NCI-H2227 (cell line): ENCODE data around the gene GAS7.
"Not testable (repeated sequence)": the region's sequence is repeated elsewhere in the genome, so short reads cannot be mapped to it uniquely, and the experiment has no call there.

Source experiments
- DNase-seq: peaks from one replicate; lab custom pipeline; 2025; ENCODE audit not compliant: unreplicated experiment; lab: John Stamatoyannopoulos, UW

Gene GAS7

DNA sequence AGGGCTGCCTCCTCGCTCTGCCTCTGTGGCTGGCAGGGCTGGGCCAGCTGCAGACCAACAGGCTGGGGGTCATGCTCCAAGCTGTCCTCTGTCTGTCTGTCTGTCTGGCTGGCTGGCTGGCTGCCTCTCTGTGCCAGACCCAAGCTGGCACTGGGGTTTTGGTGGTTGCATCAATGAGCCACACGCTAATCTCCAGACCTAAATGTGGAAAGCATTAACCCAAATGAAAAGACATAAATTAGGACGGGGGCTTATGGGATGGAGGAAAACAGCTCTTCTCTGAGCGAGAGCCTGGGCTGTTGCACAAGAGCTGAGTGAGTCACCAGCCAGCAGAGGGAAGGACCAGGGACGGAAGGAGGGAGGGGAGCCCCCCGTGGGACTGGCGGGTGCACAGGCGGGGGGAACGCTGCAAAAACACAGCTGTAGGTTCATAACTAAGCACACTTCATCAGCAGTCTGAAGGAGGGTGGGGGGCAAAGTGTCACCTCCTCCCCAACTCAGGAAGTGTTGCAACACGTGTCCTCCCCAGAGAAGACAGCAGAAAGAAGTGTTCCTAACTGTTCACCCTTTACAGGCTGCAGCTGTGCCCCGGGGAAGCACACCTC, 83.4 kb downstream of the GAS7 start:
- no peak for DNase-seq

DNA sequence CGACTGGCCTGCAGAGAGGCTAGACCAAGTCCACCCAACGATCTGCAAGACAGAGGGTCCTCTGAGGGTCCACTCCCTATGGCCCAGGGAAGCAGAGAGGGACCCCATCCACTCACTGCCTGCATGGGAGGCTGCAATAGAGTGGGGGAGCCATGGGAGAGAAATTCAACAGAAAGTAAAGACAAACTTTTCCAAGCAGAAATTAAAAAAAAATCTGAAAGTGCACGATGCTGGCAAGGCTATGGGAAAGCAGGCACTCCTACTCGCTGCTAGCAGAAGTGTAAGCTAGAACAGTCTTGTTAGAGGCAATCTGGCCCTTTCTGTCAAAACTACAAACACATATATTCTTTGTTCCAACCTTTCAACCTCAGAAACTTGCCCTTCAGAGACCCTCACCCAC, 85.4 kb downstream of the GAS7 start:
- no peak for DNase-seq

DNA sequence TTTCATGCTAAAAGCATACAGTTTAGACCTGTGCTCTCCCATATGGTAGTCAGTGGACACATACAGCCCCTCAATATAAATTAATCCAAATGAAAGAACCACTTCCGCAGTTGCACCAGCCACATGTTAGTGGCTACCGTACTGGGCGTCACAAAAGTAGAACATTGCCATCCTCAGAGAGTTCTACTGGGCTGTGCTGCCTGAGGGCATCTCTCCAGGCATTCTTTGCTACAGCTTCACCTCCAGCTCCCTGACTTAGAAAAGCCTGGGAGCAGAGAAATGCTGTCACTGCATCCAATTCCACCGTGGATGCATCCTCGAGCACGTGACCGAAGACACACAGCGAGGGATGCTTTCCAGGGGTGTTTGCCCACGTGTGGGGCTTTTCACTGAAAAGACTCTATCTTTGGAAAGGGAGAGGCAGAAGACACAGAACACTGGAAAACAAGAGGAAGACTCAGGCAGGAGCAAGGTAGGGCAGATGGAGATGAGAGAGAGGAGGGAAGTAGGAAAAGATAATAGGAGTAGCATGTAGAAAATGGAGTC, 86.4 kb downstream of the GAS7 start:
- DNase-seq: no peak

DNA sequence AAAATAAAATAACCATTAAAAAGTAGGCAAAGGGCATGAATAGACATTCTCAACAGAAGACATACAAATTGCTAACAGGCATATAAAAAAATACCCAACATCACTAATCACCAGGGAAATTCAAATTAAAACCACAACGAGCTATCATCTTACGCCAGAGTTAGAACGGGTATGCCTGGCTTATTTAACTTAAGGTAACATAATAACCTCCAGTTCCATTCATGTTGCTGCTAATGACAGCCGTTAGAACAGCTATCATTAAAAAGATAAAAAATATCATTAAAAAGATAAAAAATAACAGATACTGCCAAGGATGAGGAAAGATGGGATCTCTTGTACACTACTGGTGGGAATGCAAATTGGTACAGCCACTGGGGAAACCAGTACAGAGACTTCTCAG, 89.3 kb downstream of the GAS7 start:
- DNase-seq: no peak

DNA sequence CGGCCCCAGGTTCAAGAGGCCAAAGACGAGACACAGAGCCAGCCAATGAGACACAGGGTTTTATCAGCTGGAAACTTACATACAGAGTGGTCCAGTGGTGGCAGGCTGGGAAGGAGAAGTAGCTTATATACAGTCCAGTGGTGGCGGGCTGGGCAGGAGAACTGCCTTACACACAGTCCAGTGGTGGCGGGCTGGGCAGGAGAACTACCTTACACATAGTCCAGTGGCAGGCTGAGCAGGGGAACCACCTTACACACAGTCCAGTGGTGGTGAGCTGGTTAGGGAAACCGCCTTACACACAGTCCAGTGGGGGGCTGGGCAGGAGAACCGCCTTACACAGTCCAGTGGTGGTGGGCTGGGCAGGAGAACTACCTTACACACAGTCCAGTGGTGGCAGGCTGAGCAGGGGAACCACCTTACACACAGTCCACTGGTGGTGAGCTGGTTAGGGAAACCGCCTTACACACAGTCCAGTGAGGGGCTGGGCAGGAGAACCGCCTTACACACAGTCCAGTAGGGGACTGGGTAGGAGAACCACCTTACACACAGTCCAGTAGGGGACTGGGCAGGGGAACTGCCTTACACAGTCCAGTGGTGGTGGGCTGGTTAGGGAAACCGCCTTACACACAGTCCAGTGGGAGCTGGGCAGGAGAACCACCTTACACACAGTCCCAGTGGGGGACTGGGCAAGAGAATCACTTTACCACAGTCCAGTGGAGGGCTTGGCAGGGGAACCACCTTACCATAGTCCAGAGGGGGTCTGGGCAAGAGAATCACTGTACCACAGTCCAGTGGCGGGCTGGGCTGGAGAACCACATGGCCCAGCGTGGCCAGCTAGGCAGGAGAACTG, 90.9 kb downstream of the GAS7 start:
- no peak for DNase-seq

DNA sequence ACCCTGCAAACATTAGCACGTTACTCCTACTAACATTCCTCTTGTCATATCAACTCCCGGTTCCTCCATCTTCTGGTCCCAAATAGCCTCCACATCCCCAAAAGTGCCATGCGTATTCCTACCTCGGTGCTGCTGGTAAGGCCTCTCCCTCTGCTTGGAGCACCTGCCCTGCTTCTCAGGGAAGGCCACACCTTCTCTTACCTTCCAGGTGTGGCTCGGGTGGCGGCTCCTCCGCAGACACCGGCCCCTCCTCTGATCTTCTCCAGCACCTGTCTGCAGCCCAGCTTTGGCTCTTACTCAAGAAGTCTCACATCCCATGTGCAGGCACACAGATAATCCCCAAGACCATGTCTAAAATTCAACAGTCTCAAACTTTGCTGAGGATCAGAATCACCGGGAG, 92.3 kb downstream of the GAS7 start:
- DNase-seq: no peak

DNA sequence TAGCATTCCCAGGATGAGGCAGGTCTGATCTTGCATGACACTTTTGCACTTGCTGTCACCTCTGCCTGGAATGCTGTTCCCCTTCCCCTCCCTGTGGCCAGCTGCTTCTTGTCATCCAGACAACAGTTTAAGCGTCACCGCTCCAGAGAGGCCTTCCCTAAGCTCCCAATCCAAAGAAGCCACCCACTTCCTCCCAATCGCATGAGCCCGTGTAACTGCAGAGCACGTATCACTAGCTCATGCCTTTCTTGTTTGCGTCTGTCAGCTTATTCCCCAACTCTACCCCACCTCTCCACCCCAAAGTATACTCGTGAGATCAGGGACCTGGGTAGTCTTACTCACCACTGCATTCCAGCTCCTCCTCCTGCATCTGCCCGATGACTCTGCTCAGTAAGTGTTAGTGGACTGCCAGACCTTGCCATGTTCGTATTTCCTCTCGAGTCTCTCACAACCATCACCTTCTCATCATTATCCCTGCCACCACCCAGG, 92.8 kb downstream of the GAS7 start:
- DNase-seq: no peak

DNA sequence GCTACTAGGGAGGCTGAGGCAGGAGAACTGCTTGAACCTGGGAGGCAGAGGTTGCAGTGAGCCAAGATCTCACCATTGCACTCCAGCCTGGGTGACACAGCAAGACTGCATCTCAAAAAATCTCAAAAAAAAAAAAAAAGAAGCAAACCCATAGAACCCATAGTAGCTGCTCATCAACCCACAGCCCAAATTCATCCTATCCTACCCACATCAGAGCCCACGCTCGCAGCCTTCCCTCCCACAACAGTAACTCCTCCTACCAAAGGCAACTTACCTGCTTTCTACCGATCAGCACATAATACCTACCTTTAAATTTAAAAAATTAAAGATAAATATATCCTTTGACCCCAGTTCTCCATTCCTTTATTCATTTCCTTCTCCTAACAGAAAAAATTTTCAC, 94.7 kb downstream of the GAS7 start:
- DNase-seq: no peak

DNA sequence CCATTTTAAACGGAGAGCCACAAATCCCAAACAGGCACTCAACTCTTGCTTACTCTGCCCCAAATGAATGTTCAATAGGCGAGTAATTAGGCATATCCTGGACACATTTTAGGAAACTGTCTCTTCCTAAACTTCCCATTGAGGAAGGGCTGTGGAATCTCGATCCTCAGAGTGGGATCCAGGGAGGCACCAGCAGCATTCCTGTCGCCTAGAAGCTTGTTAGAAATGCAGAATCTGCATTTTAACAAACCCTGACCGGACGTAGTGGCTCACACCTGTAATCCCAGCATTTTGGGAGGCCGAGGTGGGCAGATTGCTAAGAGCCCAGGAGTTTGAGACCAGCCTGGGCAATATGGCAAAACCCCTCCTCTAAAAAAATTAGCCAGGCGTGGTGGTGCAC, 95.6 kb downstream of the GAS7 start:
- no peak for DNase-seq

DNA sequence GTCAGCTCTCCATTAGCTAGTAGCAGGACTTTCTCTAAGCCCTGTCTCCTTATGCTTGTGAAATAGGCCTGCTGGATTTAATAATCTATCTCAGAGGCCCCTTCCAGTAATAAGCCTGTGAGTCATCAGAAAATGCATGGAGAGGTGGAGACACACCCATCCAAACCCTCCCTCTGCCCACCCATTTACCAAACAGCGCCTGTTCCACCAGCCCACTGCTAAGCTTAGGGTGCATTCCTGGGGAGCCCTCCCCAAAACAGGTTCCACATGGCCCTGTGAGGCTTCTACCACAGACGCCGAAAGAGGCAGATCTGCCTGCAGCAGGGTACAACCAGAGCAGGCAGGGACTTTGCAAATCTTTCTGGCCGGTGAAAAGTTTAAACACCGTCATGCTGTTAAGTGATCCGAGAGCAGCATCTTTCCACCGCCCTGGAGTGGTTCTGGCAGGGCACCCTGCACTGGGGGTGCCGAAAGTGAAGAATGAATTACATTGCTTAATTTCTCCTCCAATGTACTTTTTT, 99.3 kb downstream of the GAS7 start:
- DNase-seq: no peak

DNA sequence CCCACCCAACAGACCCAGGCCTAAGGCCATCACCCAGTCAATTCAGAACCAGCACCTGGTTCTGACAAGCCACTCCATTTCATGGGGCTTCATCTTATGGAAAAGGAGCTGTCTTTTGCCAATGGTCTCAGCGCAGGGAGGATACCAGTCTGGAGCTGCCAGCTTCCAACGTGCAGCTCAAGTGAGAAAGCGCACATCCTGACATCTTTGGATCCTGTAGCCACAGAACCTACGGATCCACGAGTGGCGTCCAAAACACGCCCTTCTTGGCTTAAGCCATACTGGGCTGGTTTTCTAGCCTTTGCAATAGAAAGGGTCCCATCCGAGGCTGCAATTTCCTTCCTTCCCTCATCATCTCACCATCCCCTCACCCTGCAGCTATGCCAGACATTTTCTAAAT, 101.8 kb downstream of the GAS7 start:
- no peak for DNase-seq

DNA sequence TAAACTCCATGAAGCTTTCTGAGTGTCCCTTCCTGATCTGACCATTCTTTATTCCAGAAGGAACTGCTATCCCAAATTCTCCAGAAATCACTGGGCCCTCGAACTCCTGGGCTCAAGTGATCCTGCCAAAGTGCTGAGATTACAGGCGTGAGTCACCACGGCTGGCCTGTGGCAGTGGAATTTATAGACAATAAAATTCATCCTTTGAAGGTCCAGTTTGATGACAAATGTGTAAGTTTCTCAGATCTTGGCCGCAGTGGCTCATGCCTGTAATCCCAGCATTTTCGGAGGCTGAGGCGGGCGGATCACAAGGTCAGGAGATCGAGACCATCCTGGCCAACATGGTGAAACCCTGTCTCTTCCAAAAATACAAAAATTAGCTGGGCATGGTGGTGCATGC, 103.1 kb downstream of the GAS7 start:
- not testable (repeated sequence) for DNase-seq

DNA sequence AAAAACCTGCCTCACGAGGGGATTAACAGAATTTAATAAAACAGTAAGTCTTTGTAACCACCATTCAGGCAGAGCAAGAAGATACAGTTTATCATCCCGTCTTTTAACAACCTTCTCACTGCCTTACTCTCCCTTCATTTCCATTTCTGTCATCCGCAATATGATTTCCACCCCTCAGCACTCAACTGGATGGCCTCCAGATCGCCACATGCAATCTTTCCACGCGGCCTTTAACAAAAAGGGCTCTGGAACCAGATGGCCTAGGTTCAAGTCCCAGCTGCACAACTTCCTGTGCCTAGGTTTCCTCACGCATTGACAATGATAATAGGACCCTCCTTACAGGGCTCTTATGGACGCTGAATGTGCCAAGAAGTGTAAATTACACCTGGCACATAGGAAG, 103.6 kb downstream of the GAS7 start:
- no peak for DNase-seq

DNA sequence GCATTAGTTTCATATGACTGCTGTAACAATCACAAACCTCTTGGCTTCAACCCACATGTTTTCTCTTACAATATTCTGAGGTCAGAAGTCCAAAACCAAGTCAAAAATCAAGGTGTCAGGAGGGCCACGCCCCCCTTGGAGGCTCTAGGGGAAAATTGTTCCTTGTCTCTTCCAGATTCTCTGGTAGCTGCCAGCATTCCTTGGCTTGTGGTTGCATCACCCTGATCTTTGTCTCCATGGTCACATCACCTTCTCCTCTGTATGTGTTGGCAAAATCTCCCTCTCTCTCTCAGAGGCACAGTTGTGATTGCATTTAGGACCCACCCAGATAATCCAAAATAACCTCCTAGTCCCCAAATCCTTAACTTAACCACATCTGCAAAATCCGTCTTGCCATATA, 105.8 kb downstream of the GAS7 start:
- no peak for DNase-seq

DNA sequence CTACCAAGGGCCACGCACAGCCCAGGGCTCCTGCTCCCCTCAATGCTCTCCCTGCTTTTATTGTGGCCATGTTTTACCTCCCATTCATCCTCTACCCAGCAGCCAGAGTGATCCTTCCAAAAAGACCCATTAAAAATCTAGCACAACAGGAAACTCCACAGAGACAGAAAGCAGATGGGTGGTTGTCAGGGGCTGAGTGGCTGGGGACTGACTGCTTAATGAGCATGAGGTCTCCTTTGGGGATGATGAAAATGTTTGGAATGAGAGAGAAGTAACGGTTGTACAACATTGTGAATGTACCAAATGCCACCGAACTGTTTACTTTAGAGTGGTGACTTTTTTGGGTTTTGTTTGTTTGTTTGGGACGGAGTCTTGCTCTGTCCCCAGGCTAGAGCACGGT, 107.4 kb downstream of the GAS7 start:
- DNase-seq: no peak

DNA sequence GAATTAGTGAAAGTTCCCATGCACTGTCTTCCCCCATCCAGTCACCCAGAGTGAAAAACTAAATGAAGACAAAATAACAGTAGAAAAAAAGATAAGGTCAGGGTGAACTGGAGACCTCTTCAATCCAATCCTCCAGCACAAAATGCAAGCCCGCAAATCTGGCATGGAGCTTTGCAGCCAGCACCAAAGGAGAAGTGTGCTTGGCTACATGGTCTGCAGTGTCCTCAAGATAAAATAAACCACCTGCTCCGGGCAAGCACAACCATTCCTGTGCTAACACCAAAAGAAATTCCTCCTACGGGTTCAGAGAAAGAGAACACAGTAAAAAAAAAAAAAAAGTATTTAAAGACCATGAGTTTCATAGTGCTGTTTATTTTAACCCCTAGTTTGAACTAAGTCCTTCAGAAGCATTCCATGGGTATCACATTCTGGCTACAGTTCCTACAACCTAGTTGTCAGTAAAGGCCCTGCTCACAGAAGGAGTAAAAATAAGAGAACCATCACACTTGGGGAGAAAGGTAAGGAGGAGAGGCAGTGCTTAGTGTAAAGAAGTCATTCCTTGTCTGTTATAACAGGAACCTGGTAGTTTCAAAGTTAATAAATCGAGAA, 109.1 kb downstream of the GAS7 start:
- DNase-seq: no peak

DNA sequence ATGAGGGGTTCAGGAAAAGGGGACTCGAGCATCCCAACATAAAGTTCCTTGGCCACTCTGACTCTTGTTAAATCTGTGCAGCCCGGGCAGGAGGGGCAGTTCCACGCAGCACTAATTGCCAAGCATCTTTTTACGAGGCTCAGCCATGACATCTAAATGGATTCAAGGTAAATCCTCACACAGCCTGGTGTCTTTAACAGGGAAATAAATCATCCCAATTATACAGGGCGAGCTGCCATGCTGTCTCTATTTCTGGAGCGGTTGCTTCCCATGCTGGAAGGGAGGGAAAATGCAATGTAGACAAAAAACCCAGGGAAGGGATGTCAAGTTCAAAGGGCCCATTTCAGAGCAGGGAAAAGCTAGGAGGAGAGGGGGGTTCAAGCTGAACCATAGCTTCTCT, 110.0 kb downstream of the GAS7 start:
- DNase-seq: no peak

DNA sequence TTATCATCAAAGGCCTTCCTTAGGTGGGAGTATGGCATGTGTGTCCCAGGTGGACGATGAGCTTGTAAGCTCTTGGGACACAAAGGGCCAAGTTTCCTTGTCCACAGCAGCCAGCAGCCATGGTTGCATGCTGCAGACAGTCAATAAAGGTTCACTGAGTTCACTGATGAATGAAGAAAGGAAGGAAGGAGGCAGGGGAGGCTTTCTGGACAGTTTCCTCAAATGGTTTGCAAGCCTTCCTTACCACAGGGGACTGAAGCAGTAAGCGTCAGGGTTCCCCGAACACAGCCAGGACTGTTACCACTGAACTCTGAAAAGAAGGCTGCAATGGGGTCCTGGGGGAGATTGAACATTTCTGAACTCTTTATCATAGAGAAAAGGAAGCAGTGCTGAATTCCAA, 111.1 kb downstream of the GAS7 start:
- DNase-seq: no peak

DNA sequence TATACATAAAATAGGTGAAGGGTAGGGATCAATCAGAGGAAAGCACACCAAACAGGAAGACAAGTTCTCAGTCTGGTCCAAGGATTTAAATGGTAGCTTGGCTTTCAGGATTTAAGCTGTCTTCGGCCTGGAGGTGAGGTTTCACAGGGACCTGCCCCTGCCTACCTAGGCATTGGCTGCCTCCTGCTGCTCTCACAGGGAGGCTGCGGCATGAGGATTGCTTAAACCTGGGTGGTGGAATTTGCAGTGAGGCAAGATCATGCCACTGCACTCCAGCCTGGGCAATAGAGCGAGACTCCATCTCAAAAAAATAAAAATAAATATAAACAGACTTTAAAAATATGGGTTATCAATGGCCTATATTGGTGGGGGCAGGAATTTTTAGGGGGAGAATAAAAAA, 114.5 kb downstream of the GAS7 start:
- no peak for DNase-seq

DNA sequence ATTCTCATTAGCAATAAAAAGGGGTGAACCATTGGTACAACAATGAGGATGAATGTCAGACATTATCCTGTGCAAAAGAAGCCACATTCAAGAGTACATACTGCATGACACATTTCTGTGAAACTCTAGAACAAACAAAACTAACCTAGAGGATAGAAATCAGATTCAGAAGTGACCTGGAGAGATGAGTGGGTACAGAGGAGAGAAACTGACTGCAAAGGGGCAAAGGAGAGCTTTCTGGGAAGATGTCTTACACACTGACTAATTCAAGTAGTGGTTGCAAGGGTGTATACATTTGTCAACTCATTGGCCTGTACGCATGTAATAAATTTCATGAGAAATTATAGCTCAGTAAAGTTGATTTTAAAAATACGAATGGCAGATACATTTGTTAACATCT, 115.6 kb downstream of the GAS7 start:
- DNase-seq: no peak

DNA sequence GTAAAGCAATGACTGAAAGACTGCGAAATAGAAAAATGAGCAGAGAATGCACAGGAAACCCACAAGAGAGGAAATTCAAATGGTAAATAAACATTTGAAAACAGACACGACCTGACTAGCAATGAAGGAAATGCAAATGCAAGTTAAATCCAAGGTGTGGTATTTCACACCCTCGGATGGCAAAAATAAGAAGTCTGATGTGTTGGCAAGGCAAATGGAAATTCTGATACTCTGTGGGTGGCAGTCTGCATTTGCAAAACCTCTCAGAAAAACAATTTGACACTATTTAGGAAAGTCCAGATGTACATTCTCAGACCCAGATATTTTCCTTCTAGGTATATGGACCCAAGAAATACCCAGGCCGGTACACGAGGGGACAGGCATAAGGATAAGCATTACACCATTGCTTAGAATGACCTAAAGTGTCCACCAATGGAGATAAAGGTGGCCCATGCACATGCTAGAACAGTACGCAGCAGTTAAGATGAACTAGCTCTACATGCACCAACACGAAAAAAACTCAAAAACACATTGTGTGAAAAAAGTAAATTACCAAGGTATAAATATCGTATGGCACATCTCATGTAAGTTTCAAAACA, 116.7 kb downstream of the GAS7 start:
- no peak for DNase-seq
